Measurements from ENCODE around the gene DR1. TPM values are rescaled to one million over a fixed set of nuclear protein-coding genes. Genes with fewer than 3 reads are reported as not detected.

Gene DR1
- total and polyA plus RNA-seq, 2 of the 8 experiments (the other 6 are each of a cell fraction or from before 2014, with no cell fraction given), result 13.1 to 62.3 TPM

DNA sequence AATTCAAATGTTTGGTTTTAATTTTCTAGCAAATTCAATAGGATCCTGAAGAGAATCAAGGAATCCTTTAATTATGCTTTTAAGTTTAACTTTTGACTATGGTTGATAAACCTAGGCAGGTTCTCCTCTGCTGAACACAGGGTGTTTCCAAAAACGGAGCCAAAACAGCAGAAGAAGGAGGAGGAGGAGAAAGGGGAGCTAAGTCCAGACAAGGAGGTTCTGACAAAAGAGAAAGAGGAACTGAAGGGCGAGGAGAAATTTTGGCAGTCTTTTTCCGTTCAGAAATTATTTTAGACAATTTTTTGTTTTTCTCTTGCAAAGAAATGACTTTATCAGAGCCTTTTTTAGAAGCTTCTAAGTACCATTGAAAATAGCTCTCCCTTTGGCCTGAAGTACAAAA, 69.0 kb downstream of the DR1 start:
- Histone ChIP-seq H3K79me2 (ENCODE audit: control insufficient read depth in 1 of 2, insufficient read depth in 2 of 2, low read length in 2 of 2) (no peaks in the 10 kb centered on the region), H3K79me1 (ENCODE audit: low read depth, low read length) (no peaks in the 10 kb centered on the region), H3K27me3 (replicated peaks in 1 of 4; ENCODE audit: control insufficient read depth in 3 of 4, extremely low read depth in 1 of 4, insufficient read depth in 3 of 4, low read length in 3 of 4) (no peaks in the 10 kb centered on the region), H3K23ac (ENCODE audit: insufficient read length) (no peak overlapping the region), H4K91ac (replicated peaks; ENCODE audit: insufficient read length, low read length) (no peak overlapping the region), H4K5ac (ENCODE audit: insufficient read length, low read depth, low read length) (no peak overlapping the region), H4K20me1 (replicated peaks in 1 of 2; ENCODE audit: control insufficient read depth in 1 of 2, insufficient read depth in 2 of 2, low read length in 2 of 2) (no peaks in the 10 kb centered on the region), H4K8ac (ENCODE audit: extremely low read depth, insufficient read depth, low read length) (no peak overlapping the region), H3K36me3 (ENCODE audit: control insufficient read depth in 2 of 4, insufficient read depth in 4 of 4, low read length in 3 of 4) (peaks cover 0 to under 1% (median 0%) of the 10 kb centered on the region in 4 experiments; a peak in 2 of 8 replicates), H3K9me3 (ENCODE audit: insufficient read depth in 2 of 2, low read depth in 1 of 2, low read length in 1 of 2) (peaks cover 1 to 4% of the 10 kb centered on the region in 2 experiments), H3K27ac (ENCODE audit: low read depth, low read length) (no peak overlapping the region), H2BK20ac (ENCODE audit: low read length) (no peak overlapping the region), H2BK5ac (ENCODE audit: low read depth, low read length) (no peak overlapping the region), H3K18ac (ENCODE audit: extremely low read depth, low read length) (no peak overlapping the region), H2BK12ac (ENCODE audit: low read depth, low read length) (no peak overlapping the region), H3K23me2 (ENCODE audit: low read depth, low read length) (no peaks in the 10 kb centered on the region), H2AFZ (ENCODE audit: low read length) (no peak overlapping the region), H3K14ac (ENCODE audit: insufficient read length) (no peak overlapping the region), H3K56ac (replicated peaks; ENCODE audit: insufficient read length, low read depth, low read length) (no peak overlapping the region), H2BK120ac (replicated peaks; ENCODE audit: low read depth, low read length) (no peak overlapping the region), H3K4me2 (ENCODE audit: insufficient read depth in 1 of 2, low read depth in 2 of 2, low read length in 2 of 2) (no peak overlapping the region), H3K4ac (replicated peaks; ENCODE audit: insufficient read length, low read depth, low read length) (no peak overlapping the region), H2AK5ac (ENCODE audit: low read depth, low read length) (no peak overlapping the region), H3K9ac (replicated peaks in 1 of 4; ENCODE audit: extremely low read depth in 1 of 4, low read depth in 3 of 4, low read length in 3 of 4) (no peak overlapping the region), H2BK15ac (ENCODE audit: low read length) (no peak overlapping the region), H3K4me3 (ENCODE audit: extremely low read depth in 1 of 4, insufficient read depth in 2 of 4, low read depth in 3 of 4, low read length in 4 of 4) (no peak overlapping the region), H3K4me1 (replicated peaks in 1 of 4; ENCODE audit: control insufficient read depth in 3 of 4, insufficient read depth in 4 of 4, low read length in 3 of 4) (peaks cover 3 to 12% (median 7%) of the 10 kb centered on the region in 4 experiments; a peak in 5 of 7 replicates)
- WGBS, 2 experiments (ENCODE audit: extremely low coverage in 1 of 2, insufficient coverage in 1 of 2, insufficient read length in 1 of 2, insufficient replicate concordance in 2 of 2, low coverage in 1 of 2, low lambda C conversion rate in 2 of 2, missing lambda C conversion rate in 1 of 2), result 89% methylated on average over 3 of the region's 3 CpGs; no CpG with 5 or more reads in 1 of the 2 experiments
- TF ChIP-seq RXRA (IDR thresholded peaks at IDR 0.05; ENCODE audit: insufficient read depth, low read depth, low read length) (no peak), USF2 (IDR thresholded peaks at IDR 0.05; ENCODE audit: low read length) (no peak), TBP (IDR thresholded peaks at IDR 0.05; ENCODE audit: low read depth, low read length) (no peak), TEAD4 (IDR thresholded peaks at IDR 0.05; ENCODE audit: low read depth, low read length) (no peak), SRF (IDR thresholded peaks at IDR 0.05; ENCODE audit: low read depth, low read length) (no peak), CREB1 (IDR thresholded peaks at IDR 0.05) (no peak), NRF1 (IDR thresholded peaks at IDR 0.05; ENCODE audit: low read depth, low read length) (no peak)
- TF ChIP-seq, protein P1, sequence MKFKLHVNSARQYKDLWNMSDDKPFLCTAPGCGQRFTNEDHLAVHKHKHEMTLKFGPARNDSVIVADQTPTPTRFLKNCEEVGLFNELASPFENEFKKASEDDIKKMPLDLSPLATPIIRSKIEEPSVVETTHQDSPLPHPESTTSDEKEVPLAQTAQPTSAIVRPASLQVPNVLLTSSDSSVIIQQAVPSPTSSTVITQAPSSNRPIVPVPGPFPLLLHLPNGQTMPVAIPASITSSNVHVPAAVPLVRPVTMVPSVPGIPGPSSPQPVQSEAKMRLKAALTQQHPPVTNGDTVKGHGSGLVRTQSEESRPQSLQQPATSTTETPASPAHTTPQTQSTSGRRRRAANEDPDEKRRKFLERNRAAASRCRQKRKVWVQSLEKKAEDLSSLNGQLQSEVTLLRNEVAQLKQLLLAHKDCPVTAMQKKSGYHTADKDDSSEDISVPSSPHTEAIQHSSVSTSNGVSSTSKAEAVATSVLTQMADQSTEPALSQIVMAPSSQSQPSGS (IDR thresholded peaks at IDR 0.05; ENCODE audit: low read length), result no peak
- no peak for FAIRE-seq
- POLR2A ChIA-PET (ENCODE audit: partially characterized antibody), result interaction anchor here (1.7 kb wide), 1 partner anchor 69 kb away, joined by 3 read pairs; the partner anchor contains the start of gene DR1
- CTCF ChIA-PET (ENCODE audit: partially characterized antibody), result interaction anchor here (2.1 kb wide), 1 partner anchor 19 kb away, joined by 8 read pairs; no protein-coding TSS in a partner anchor
- DNase-seq (ENCODE audit: low read depth in 1 of 2, low spot score in 2 of 2), result no peak
